Limb (tissue), 2 donors: ENCODE measurements around the gene LHFPL3.
"Not testable (repeated sequence)": the region's sequence is repeated elsewhere in the genome, so short reads cannot be mapped to it uniquely, and the experiment has no call there.

Experiments used
- DNase-seq, 2 donors: peaks; one replicate each; pipeline ENCODE4 v3.0.0-alpha.2; 2016; ENCODE audit errors: extremely low spot score in 2 of 2

Gene LHFPL3

DNA sequence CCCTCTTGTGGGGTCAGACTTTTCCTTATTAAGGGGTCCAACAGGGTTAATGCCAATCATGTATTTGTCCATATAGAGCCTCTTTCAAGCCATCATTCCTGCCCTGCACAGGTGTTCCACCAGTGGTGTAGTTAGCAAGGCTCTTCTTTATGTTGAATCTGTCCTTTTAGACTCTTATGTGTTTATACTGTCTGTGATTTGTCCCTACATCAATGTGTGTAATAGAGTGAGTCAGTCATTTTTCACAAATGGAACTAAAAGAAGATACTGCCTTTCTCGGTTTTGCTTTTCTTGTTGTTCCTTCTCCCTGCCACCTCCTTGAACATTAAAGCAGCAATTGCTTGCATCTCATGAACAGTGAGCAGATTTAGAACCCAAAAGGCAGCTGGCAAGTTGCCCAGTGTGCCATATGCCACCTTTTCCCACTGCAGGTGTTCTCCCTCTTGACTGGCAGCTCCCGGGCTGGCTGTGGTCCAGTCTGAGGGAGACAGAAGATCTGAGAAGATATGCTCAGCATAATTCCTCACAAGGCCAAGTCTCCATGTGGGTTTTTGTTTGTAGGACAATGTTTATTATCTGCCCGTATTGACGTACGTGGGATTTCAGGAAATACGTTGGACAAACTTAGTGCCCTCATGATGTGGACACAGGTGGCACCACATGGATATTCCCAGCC, 154.1 kb downstream of the LHFPL3 start:
- peak in 1 of 2 donors; percentile 31 for DNase-seq

DNA sequence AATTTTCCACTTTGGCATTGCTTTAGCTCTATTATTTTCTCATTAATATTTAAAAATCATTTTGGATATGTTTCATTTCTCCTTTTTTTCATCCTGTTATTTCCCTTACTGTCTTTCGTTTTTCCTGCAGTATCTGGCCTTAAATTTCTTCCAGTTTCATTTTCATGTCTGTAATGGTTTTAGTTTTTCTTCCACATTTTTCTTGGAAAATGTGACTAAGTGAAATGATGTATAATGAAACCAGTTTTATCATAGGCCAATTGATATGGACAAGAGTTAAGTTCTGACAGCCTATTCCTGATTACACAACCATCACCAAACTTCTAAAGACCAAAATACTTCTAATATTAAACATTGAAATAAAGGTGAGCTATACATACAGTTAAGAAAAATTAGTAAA, 158.5 kb downstream of the LHFPL3 start:
- no peak for DNase-seq

DNA sequence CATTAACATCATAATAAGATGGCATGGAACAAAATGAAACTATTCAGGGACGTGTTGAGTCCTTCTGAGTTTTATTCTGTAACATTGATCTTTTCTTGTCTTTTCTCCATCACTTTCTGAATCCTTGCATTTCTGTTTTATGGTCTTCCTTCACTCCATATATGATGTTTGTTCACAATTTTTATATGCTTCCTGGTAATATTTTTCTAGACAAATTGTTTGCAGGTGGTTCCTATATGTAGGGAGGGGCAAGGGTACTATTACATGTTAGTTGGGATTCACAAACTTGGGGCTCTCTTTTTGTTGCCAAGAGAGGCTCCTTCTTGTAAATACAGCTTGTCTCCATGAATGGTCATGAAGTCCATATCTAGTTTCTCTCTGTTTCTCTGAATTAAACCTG, 159.2 kb downstream of the LHFPL3 start:
- no peak for DNase-seq

DNA sequence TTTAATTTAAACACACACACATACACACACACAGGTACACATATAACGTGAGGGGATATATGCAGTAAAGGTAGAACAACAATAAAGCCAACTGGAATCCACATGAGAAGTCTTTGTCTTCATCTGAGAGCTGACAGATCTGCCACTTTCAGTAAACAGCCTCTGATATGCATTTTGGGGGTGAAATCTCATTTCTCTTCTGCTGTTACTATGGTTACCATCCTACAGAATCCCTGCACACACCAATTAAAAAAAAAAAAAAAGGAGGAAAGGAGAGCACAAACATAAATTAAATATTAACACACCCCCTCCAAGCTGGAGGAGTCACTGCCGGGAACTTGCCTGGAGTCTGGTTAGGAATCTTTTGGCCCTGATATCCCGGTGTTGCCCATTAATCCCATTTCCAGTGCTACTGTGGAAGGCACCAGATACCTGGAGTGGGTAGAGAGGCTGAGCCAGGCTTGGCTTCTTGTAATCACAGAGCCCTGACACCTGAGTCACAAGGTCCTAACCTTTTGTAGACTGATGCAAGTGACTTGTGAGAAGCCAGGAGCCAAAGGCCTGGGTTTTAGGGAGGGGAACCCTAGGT, 169.1 kb downstream of the LHFPL3 start:
- DNase-seq: no peak

DNA sequence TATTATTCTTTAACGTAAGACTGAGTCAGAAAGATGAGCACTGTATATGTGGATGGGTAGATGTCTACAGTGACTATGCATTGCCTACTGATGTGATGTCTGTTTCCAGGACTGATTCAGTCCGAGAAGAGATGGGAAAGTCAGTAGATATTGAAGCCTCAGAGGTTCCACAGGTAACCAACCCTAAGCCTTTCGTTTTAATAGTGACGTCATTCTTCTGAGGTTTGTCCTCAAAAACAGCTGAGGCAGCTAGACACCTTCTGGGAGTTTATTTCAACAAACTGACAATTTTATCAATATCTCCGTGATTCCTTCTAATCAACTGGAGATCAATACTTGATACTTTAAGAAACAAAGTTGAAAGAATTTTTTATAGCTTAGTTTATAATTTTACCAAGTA, 171.6 kb downstream of the LHFPL3 start:
- DNase-seq: no peak

DNA sequence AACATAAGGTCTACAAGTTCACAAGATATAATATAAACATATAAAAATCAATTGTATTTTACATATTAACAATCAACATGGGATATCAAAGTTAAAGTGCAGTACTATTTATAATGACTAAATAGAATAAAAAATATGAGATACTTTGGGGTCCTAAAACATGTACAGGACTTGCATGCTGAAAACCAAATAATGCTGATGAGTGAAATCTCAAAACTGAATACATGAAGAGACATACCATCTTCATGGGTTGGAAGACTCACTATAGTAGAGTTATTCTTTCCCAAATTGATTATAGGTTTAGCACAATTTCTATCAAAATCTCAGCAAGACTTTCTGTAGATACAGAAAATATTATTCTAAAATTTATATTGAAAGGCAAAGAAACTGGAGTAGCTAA, 181.5 kb downstream of the LHFPL3 start:
- no peak for DNase-seq

DNA sequence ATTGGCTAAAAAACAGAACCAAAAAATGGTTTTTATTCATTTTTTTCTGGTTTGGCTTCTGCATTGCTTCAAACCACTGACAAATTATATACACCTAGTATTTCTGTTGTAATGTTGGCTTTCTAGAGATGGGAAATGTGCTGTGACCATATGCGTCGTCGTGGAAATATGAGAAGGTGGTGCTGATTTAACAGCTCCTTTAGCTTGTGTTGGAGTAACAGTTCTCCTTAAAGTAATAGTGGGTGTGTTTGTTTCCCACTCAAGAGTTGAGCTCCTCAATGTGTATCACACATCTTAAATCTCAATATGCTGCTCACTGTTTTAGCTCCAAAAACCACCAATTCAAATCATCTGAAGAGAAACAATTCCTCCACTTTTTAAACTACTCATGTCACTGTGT, 196.4 kb downstream of the LHFPL3 start:
- no peak for DNase-seq

DNA sequence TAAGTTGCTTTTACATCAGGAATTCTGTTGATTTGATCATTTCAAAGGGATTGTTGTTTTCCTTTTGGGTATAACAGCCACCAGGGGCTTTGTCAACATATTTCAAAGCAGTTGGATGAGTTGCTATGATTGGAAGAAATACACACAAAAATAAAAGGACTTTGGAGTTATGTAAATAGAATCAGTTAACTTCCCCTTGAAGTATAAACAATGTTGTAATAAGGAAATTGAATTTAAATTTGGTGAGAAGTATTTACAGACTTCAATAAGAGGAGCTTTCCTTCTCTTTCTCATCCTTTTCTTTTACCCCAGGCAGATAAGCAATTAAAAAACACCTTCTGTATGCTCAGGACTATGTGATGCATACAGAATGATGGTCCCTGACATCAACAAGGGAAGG, 199.7 kb downstream of the LHFPL3 start:
- no peak for DNase-seq

DNA sequence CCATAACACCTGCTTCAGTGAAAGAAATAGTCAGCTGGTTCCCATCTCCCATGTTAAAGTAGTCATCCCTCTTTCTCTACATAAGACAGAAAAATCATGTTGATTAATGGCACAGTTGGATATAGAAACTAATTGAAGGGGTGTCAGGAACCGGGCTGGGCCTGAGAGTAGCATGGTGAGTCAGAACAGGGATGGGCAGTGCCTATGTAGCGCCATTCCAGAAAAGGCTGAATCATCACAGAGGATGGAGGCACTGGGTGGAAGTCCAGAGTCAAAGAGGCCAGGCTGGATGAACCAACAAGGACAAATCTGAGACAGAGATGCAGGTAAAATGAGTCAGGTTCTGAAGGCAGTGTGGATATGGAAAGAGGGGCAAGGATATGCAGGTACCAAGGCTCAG, 201.2 kb downstream of the LHFPL3 start:
- DNase-seq: no peak

DNA sequence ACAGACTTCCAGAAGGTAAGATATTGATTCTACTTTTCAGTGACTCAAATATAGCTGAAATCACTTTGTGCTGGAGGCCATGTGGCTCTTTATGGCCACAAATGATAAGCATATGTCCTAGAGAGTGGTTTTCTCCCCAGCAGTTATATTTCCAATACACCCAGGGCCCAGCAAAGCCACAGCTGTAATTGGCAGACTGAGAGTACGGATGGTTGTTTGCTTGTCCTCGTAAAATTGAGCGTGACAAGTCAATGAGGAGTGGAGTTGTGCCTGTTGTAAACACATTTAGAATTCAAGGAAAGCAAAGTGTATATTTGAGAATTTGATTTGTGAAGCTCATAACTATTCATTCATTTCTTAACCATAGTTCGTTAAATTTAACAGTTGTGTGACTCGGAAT, 201.8 kb downstream of the LHFPL3 start:
- no peak for DNase-seq

DNA sequence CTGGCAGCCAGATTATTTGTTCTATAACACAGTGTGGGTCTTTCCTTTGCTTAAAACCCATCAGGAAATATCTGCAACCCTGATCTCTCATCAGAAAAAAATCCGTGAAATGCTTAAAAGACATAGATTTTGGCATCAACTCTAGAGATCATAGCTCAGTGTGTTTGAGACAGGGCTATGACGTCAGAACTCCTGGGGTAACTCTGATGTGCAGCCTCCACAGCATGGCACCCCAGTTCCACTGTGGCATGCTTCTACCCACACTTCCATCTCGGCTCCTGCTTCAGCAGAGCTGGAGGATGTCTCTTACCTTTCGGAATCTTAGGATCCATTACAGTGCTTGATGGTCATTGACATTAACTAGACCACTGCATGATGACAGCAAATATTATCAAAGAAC, 205.7 kb downstream of the LHFPL3 start:
- DNase-seq: no peak

DNA sequence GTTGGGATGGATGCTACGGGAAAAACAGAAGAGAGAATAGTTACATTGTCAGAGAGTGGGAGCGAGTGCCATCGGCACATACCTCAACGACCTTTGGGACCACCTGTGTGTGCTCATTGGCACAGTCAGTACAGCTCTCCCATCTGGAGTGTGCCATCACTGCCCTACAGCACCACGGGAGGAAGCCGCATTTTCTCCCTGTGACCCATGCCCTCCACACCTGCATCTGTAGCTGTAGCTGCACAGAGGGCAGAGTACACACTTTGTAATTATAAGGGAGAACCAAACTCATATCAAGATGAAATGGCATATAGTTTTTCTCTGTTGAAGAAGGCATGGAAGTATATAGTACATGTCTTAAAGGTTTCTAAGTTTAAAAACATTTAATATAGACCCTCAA, 207.4 kb downstream of the LHFPL3 start:
- DNase-seq: no peak

DNA sequence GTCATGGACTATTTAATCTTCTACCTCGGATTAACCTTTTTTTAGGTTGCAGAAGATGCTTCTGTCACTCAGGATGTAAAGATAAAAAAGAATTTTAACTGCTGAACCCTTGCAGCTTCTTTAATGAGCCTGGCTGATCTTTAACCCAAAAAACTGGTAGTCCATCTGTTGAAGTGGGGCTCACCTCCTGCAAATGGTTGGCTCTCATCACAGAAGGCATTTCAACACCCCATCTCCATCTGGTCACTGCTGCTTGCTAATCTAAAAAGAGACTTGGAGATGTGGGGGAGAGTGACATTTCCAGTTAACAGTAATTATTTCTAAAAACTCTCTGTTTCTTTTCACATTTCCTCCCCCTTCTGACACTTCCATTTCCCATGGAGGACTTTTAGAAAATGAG, 208.6 kb downstream of the LHFPL3 start:
- no peak for DNase-seq

DNA sequence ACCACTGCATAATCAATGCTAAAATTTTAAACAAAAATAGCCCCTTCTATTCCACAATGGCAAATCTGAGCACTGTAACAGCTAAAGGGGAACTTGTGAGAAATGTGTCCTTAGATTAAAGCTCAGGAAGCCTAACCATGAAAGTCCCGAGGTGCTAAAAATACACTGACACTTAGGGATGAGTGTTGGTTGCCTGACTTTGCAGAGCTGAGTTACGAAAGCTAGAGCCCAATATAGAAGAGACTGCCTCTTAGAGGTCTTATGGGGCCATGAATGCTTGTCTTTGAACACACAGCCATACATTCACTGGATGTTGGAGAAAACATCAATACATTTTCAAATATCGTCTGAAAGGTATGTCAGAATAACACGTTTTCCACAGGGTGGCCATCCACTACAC, 209.7 kb downstream of the LHFPL3 start:
- DNase-seq: no peak

DNA sequence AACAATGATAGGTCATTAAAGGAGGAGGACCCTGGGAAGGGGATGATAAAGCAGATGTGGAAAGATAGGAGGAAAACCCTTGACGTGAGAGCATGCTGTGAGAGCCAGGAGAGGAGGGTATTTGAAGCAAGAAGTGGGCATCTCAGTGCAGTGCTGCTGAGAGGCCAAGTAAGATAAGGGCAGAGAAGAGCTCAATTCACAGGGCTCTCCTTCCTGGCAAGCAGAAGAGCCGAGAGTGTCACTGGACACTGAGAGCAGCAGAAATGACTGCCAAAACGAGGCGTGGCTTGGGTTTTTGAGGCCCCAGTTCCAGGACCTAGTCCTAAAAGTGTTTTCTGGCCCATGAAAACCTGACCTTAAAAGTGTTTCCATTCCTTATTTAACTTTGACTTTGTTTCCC, 213.5 kb downstream of the LHFPL3 start:
- no peak for DNase-seq

DNA sequence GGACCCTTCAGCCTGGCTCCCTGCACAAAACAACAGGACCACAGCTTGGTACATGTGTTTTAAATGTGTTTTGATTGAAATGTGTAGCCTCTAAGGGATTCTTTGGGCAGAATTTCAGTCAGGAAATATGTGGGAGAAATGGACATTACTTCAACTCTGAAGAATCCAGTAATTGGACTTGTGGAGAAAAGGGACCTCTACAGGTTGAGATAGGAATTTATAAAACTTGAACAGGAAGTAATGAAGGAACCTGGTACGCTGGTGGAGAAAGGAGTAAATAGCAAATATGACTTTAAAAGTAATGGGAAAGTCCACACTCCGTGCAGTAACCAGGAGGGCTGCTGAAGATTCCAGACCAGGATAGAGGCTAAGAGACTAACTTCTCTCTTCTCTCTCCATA, 220.5 kb downstream of the LHFPL3 start:
- no peak for DNase-seq

DNA sequence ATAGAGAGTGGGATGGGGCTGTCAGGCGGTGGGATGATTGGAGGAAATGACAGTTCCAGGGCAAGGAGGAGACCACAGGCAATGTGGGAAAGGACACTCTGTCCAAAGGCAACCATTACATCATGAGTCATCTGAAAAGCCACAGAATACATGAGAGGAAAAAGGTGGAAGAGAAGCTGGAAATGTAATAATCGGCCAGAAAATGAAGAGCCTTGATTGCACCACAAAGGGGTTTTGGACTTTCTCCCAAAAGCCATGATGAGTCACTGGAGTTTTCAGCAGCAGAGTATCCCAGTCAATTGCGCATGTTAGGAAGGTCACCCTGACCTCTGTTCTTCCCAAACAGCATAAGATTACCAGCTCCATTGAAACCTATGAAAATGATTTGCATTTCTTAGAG, 222.0 kb downstream of the LHFPL3 start:
- no peak for DNase-seq

DNA sequence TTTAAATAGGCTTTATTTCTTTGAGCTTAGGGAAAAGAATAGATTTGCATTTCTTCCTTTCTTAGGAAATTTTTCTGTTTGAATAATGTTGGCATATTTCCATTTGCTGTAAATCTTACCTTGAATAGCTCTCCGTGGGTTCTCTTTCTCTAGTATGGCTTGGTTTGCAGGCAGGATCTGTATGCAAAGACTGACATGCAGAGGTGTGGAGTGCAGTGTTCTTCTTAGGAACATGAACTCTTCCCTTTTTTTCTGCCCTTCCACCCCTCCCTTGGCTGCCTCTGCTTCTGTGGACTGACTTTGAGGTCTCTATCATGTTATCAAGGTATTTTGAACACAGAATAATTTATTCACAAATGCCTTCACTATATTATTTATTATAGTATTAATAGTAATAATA, 222.8 kb downstream of the LHFPL3 start:
- no peak for DNase-seq

DNA sequence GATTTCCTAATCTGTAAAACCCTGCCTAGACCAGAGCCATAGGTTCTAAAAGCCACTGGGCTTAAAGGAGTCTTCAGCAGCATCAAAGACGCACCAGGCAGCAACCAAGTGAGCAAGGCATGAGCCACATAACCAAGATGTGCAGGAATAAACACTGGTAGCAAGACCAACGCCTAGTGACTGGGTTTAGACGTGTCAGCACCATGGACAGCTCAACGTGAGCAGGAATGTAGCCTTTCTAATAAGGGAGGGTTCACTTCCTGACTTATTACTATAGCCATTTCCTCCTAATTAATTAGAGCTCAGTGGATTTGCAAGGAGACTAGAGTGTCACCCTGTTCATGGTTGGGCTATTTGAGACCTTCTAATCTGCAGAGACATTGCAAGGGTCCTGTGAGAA, 223.7 kb downstream of the LHFPL3 start:
- DNase-seq: peak in 1 of 2 donors; percentile 59

DNA sequence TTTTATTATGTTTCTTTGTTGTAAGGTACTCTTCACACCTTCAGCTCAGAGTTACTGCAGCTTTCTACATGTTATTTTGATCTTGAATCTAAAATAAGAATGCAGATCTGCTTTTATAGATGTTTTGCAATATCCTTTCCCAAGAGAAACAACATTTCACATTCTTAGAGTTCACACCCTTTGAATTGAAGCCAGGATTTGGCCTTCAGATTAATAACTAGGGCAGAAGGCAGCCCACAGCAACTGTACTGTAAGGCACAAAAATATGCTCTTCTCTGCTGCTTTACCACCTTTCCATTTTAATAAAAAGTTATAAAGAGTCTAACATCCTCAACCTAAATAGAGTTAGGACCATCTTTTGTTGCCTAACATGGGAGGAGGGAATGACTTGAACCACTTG, 224.7 kb downstream of the LHFPL3 start:
- no peak for DNase-seq

DNA sequence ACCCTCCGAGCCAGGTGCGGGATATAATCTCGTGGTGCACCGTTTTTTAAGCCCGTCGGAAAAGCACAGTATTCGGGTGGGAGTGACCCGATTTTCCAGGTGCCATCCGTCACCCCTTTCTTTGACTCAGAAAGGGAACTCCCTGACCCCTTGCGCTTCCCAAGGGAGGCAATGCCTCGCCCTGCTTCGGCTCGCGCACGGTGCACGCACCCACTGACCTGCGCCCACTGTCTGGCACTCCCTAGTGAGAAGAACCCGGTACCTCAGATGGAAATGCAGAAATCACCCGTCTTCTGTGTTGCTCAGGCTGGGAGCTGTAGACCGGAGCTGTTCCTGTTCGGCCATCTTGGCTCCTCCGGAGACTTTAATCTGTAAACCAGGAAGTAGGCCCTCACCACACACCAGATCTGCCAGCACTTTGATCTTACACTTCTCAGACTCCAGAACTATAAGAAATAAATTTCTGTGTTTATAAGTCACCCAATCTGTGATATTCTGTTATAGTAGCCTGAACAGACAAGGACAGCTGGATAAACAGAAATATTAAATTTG, 235.0 kb downstream of the LHFPL3 start:
- DNase-seq: not testable (repeated sequence)

DNA sequence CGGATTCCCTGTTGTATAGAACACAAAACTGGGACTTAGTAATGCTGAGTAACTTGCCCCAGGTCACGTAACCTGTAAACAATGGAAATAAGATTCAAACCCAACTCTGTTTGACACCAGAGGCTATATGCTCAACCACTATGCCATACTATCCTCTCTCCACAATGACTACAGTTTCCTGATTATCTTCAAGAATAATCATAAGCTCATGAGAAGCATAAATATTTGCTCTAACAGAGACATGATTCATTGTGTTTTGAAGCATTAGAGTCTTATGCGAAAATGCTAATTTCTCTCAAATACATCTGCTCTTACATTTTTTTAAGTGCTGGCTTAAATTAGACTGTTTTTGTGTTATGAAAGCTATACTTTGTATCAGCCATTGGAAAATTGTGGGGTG, 241.3 kb downstream of the LHFPL3 start:
- no peak for DNase-seq

DNA sequence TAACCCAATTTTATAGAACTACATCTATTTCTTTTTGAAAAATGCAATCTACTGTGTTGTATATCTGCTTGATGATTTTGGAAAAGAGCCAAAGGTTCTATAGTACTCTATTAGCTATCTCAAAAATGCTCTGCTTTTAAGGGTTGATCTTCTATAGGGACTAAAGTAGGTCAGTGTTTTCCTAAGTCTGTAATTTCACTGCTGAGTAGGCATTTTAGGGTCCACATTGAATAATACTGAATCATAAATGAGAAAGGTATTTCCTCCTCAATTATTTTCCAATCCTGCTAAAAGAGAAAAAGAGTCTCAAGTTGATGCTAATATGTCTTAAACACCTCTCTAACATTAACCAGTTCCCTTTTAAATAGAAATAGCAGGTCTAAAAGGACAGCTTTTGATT, 244.2 kb downstream of the LHFPL3 start:
- DNase-seq: no peak
